Trophoblast cell (in vitro differentiated cells and primary cell): Measurements from ENCODE around the gene TAOK3.

ENCODE experiments used
- DNase-seq, 2 donors: peaks; one replicate each; pipeline ENCODE4 v3.0.0-alpha.2; 2016
- H2AFZ ChIP-seq: 2 replicates; pipeline ENCODE4 v1.6.1; 2013; ENCODE audit warnings: low read length, moderate library complexity, mild to moderate bottlenecking; ENCODE audit not compliant: insufficient read depth, poor library complexity
- H2AK5ac ChIP-seq: 2 replicates; pipeline ENCODE4 v1.6.1; 2013; ENCODE audit warnings: mild to moderate bottlenecking, low read length
- H2BK120ac ChIP-seq: 2 replicates; pipeline ENCODE4 v1.6.1; 2013; ENCODE audit warnings: low read length, mild to moderate bottlenecking, moderate library complexity; ENCODE audit not compliant: insufficient read depth, poor library complexity
- H2BK12ac ChIP-seq: 2 replicates; pipeline ENCODE4 v1.6.1; 2013; ENCODE audit warnings: mild to moderate bottlenecking, low read length, moderate library complexity
- H2BK5ac ChIP-seq: 2 replicates; pipeline ENCODE4 v1.6.1; 2013; ENCODE audit warnings: low read length, low read depth, moderate library complexity, mild to moderate bottlenecking; ENCODE audit not compliant: poor library complexity
- H3K14ac ChIP-seq: 2 replicates; pipeline ENCODE4 v1.6.1; 2013; ENCODE audit warnings: mild to moderate bottlenecking, low read length
- H3K18ac ChIP-seq: 2 replicates; pipeline ENCODE4 v1.6.1; 2013; ENCODE audit warnings: mild to moderate bottlenecking, low read length
- H3K23ac ChIP-seq: 2 replicates; pipeline ENCODE4 v1.6.1; 2013; ENCODE audit warnings: low read length
- H3K27ac ChIP-seq: 2 replicates; pipeline ENCODE4 v1.5.1; 2013; ENCODE audit warnings: low read depth, mild to moderate bottlenecking, inconsistent platforms, low read length, moderate library complexity
- H3K27me3 ChIP-seq: 2 replicates; pipeline ENCODE4 v1.6.1; 2013; ENCODE audit warnings: inconsistent platforms, mild to moderate bottlenecking, low read length, moderate library complexity; ENCODE audit not compliant: insufficient read depth
- H3K36me3 ChIP-seq, 2 experiments: 1 replicate in 1 of 2; 2 replicates in 1 of 2; pipeline ENCODE4 v1.6.1; 2013; ENCODE audit warnings: low read length in 2 of 2, mild to moderate bottlenecking in 2 of 2, moderate library complexity in 1 of 2; ENCODE audit not compliant: insufficient read depth in 2 of 2, control insufficient read depth in 1 of 2
- H3K4ac ChIP-seq: 2 replicates; pipeline ENCODE4 v1.6.1; 2013; ENCODE audit warnings: low read depth, mild to moderate bottlenecking, low read length, moderate library complexity
- H3K4me1 ChIP-seq, 2 experiments: 1 replicate in 1 of 2; 2 replicates in 1 of 2; pipeline ENCODE4 v1.6.1; 2013; ENCODE audit warnings: low read length in 2 of 2, mild to moderate bottlenecking in 2 of 2, moderate library complexity in 1 of 2; ENCODE audit not compliant: insufficient read depth in 2 of 2, control insufficient read depth in 1 of 2
- H3K4me2 ChIP-seq: 2 replicates; pipeline ENCODE4 v1.6.1; 2013; ENCODE audit warnings: inconsistent platforms, mild to moderate bottlenecking, low read length, moderate library complexity
- H3K4me3 ChIP-seq: 2 replicates; pipeline ENCODE4 v1.5.1; 2013; ENCODE audit warnings: mild to moderate bottlenecking, low read depth, low read length, inconsistent platforms
- H3K79me1 ChIP-seq: one replicate; pipeline ENCODE4 v1.6.1; 2013; ENCODE audit warnings: low read length
- H3K79me2 ChIP-seq: 2 replicates; pipeline ENCODE4 v1.6.1; 2013; ENCODE audit warnings: low read length, mild to moderate bottlenecking; ENCODE audit not compliant: control insufficient read depth, insufficient read depth, poor library complexity
- H3K9ac ChIP-seq: 2 replicates; pipeline ENCODE4 v1.6.1; 2013; ENCODE audit warnings: mild to moderate bottlenecking, low read length
- H3K9me3 ChIP-seq: 2 replicates; pipeline ENCODE4 v1.6.1; 2013; ENCODE audit warnings: low read depth, mild to moderate bottlenecking, control low read depth, inconsistent platforms, low read length; ENCODE audit not compliant: insufficient read depth
- H4K12ac ChIP-seq: 2 replicates; pipeline ENCODE4 v1.6.1; 2013; ENCODE audit warnings: low read depth, mild to moderate bottlenecking, low read length, moderate library complexity
- H4K8ac ChIP-seq: 2 replicates; pipeline ENCODE4 v1.6.1; 2013; ENCODE audit warnings: low read depth, mild to moderate bottlenecking, low read length, moderate library complexity
- H4K91ac ChIP-seq: one replicate; pipeline ENCODE4 v1.6.1; 2013; ENCODE audit warnings: low read depth, mild to moderate bottlenecking, low read length, moderate library complexity
- WGBS: extraction: QIAGEN DNeasy Blood & Tissue Kit; methylation state at CpG from one replicate; pipeline ENCODE4 v1.1.7; 2013; ENCODE audit warnings: missing lambda C conversion rate; ENCODE audit not compliant: insufficient read length, insufficient coverage; ENCODE audit errors: extremely low coverage; 5-methylcytosine and 5-hydroxymethylcytosine counted together

The TAOK3 gene

GRCh38 chr12:118371321-118372282 is 1.1 kb downstream of the TAOK3 start:
- Histone ChIP-seq H3K14ac (no peak overlapping the region), H3K9me3 (no peaks in the 10 kb centered on the region), H3K4ac (no peak overlapping the region), H4K91ac (no peak overlapping the region), H3K79me2 (peaks cover 6% of the 10 kb centered on the region), H3K79me1 (peaks cover 7% of the 10 kb centered on the region), H3K36me3 (no peaks in the 10 kb centered on the region), H2BK12ac (no peak overlapping the region), H2AK5ac (no peak overlapping the region), H3K4me2 (peak overlapping the region; percentile 100), H2AFZ (peak overlapping the region; percentile 39), H3K27me3 (peaks cover 8% of the 10 kb centered on the region), H3K27ac (no peak overlapping the region), H3K9ac (peak overlapping the region; percentile 68), H3K4me3 (peak overlapping the region; percentile 98), H3K4me1 (no peaks in the 10 kb centered on the region), H4K8ac (no peak overlapping the region), H3K18ac (no peak overlapping the region), H2BK5ac (no peak overlapping the region), H2BK120ac (no peak overlapping the region), H4K12ac (no peak overlapping the region), H3K23ac (no peak overlapping the region)
- DNase-seq: peak in 1 of 2 donors; percentile 33
- no CpG with 5 or more reads among the region's 60 CpGs for WGBS

GRCh38 chr12:118370601-118371000 is 2.1 kb downstream of the TAOK3 start:
- Histone ChIP-seq H3K14ac (no peak overlapping the region), H2BK12ac (no peak overlapping the region), H2BK120ac (no peak overlapping the region), H3K36me3 (no peaks in the 10 kb centered on the region), H2BK5ac (no peak overlapping the region), H2AK5ac (no peak overlapping the region), H2AFZ (no peak overlapping the region), H3K4me2 (no peak overlapping the region), H3K4me1 (no peaks in the 10 kb centered on the region), H4K91ac (no peak overlapping the region), H4K12ac (no peak overlapping the region), H3K9me3 (no peaks in the 10 kb centered on the region), H3K27me3 (peaks cover 8% of the 10 kb centered on the region), H3K27ac (no peak overlapping the region), H3K4me3 (no peak overlapping the region), H3K79me1 (peaks cover 2% of the 10 kb centered on the region), H3K18ac (no peak overlapping the region), H3K79me2 (peaks cover 1% of the 10 kb centered on the region), H3K4ac (no peak overlapping the region), H3K9ac (no peak overlapping the region), H4K8ac (no peak overlapping the region), H3K23ac (no peak overlapping the region)
- no peak for DNase-seq
- no CpG with 5 or more reads among the region's 3 CpGs for WGBS

- Histone ChIP-seq H3K18ac (no peak overlapping the region), H3K14ac (no peak overlapping the region), H3K79me2 (peaks cover 1% of the 10 kb centered on the region), H3K23ac (no peak overlapping the region), H2BK120ac (no peak overlapping the region), H2BK12ac (no peak overlapping the region), H3K27me3 (peaks cover 8% of the 10 kb centered on the region), H3K4ac (no peak overlapping the region), H3K9me3 (no peaks in the 10 kb centered on the region), H2AFZ (no peak overlapping the region), H3K4me2 (no peak overlapping the region), H3K36me3 (no peaks in the 10 kb centered on the region), H4K8ac (no peak overlapping the region), H4K91ac (no peak overlapping the region), H3K79me1 (peaks cover 2% of the 10 kb centered on the region), H2BK5ac (no peak overlapping the region), H3K4me1 (no peaks in the 10 kb centered on the region), H3K27ac (no peak overlapping the region), H3K4me3 (no peak overlapping the region), H3K9ac (no peak overlapping the region), H4K12ac (no peak overlapping the region), H2AK5ac (no peak overlapping the region)
- no CpG with 5 or more reads among the region's 4 CpGs for WGBS
- DNase-seq: no peak
Observed at GRCh38 chr12:118368821-118369220, 3.9 kb downstream of the TAOK3 start.

GRCh38 chr12:118361889-118362288 is 10.8 kb downstream of the TAOK3 start:
- Histone ChIP-seq H3K4me3 (no peak overlapping the region), H4K91ac (no peak overlapping the region), H3K4me1 (no peaks in the 10 kb centered on the region), H2BK12ac (no peak overlapping the region), H3K9ac (no peak overlapping the region), H2AK5ac (no peak overlapping the region), H3K27ac (no peak overlapping the region), H3K79me2 (no peaks in the 10 kb centered on the region), H2AFZ (no peak overlapping the region), H4K12ac (no peak overlapping the region), H3K14ac (no peak overlapping the region), H3K23ac (no peak overlapping the region), H3K9me3 (no peaks in the 10 kb centered on the region), H3K36me3 (no peaks in the 10 kb centered on the region), H2BK5ac (no peak overlapping the region), H3K4ac (no peak overlapping the region), H3K79me1 (no peaks in the 10 kb centered on the region), H2BK120ac (no peak overlapping the region), H3K18ac (no peak overlapping the region), H3K4me2 (no peak overlapping the region), H3K27me3 (no peaks in the 10 kb centered on the region), H4K8ac (no peak overlapping the region)
- no CpG with 5 or more reads among the region's 4 CpGs for WGBS
- DNase-seq: peak in 1 of 2 donors; percentile 49
